ENCODE results near the gene SLU7.

DNA sequence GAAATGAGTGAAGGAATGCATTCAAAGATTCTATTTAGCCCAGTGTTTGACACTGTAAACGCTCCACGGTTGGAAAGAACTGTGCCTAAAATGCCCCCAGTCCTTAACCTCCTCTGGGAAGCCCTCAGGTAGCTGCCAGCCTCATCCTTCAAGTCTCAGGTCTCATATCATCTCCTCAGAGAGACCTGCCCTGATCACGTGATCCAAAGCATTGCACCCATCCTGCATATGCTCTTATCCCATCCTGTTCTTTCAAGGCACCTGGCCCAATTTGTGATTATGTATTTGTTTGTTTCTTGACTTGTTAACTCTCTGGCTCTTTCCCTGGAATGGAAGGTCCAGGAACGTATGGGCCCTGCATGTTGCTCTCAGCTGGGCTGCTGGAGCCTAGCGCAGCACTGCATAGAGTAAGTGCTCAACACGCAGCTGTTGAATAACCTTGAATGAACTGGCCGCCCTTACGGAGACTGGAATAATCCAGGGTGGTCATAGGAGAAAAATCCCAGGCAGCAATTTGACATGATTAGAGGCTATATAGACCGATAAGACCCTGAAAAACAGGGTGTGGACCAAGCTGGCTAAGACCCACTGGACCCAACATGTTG, 57.2 kb downstream of the SLU7 start:
- no peak for TF ChIP-seq POLR2A (IDR thresholded peaks at IDR 0.05)
- no peak for TF ChIP-seq CTCF (IDR thresholded peaks at IDR 0.05)
